Measurements from ENCODE around the gene RABEPK. TPM values are rescaled to one million over a fixed set of nuclear protein-coding genes. Genes with fewer than 3 reads are reported as not detected.

Gene RABEPK
- total RNA-seq, 6 experiments from 2014 or later = 9.4 to 27.4 (median 21.5) TPM

- H3K4me3 ChIP-seq = no peak overlapping the region
- peaks cover 0 to 29% (median 7%) of the 10 kb centered on the region in 4 donors for H3K4me1 ChIP-seq
- H3K27ac ChIP-seq = no peak overlapping the region
- no peaks in the 10 kb centered on the region for H3K27me3 ChIP-seq
- WGBS (ENCODE audit: insufficient coverage, low coverage, low lambda C conversion rate, missing lambda C conversion rate) = 38% methylated on average over 2 of the region's 2 CpGs
- H3K36me3 ChIP-seq = no peaks in the 10 kb centered on the region
- no peak for DNase-seq
- ATAC-seq = peak in 1 of 4 donors; percentile 39
- no peaks in the 10 kb centered on the region for H3K9me3 ChIP-seq
- intact Hi-C loops (cut with DNase I) = no loop called here
- TF ChIP-seq, protein P1, sequence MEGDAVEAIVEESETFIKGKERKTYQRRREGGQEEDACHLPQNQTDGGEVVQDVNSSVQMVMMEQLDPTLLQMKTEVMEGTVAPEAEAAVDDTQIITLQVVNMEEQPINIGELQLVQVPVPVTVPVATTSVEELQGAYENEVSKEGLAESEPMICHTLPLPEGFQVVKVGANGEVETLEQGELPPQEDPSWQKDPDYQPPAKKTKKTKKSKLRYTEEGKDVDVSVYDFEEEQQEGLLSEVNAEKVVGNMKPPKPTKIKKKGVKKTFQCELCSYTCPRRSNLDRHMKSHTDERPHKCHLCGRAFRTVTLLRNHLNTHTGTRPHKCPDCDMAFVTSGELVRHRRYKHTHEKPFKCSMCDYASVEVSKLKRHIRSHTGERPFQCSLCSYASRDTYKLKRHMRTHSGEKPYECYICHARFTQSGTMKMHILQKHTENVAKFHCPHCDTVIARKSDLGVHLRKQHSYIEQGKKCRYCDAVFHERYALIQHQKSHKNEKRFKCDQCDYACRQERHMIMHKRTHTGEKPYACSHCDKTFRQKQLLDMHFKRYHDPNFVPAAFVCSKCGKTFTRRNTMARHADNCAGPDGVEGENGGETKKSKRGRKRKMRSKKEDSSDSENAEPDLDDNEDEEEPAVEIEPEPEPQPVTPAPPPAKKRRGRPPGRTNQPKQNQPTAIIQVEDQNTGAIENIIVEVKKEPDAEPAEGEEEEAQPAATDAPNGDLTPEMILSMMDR (IDR thresholded peaks at IDR 0.05) = no peak
- no peak for TF ChIP-seq POLR2A (IDR thresholded peaks at IDR 0.05)
These were observed 17.3 kb upstream of the RABEPK start for GRCh38 chr9:125183054-125183453.

DNA sequence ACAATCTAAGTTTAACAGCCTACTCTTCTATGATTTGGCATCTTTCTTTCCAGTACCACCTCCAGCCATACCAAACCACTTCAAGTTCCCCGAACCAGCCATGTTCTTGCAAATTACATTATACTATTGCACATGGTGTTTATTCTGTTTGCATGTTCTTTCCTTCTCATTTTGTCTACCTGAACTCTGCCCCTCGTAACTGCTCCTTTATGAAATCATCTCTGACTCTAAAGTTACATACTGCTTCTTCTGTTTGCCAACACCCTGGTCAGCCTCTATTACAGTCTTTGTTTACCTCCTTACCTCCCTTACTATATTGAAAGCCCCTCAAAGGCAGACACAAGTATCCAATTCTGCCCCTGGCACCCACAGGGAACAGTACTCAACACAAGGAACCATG, 16.8 kb upstream of the RABEPK start:
- DNase-seq (no peak), ATAC-seq (no peak)
- Histone ChIP-seq H3K36me3 (no peaks in the 10 kb centered on the region), H3K27ac (no peak overlapping the region), H3K4me3 (no peak overlapping the region), H3K27me3 (no peaks in the 10 kb centered on the region), H3K4me1 (peaks cover 0 to 34% (median 10%) of the 10 kb centered on the region in 4 donors), H3K9me3 (no peaks in the 10 kb centered on the region)
- WGBS (ENCODE audit: insufficient coverage, low coverage, low lambda C conversion rate, missing lambda C conversion rate) = 79% methylated on average over 2 of the region's 2 CpGs
- TF ChIP-seq, protein P1 (IDR thresholded peaks at IDR 0.05) = no peak
- no peak for TF ChIP-seq POLR2A (IDR thresholded peaks at IDR 0.05)
- intact Hi-C loops (cut with DNase I) = no loop called here

- Histone ChIP-seq H3K9me3 (no peaks in the 10 kb centered on the region), H3K27ac (peak overlapping the region; percentile 52 to 86 (median 84)), H3K4me3 (peak overlapping the region; percentile 97 to 100 (median 99)), H3K36me3 (no peaks in the 10 kb centered on the region), H3K4me1 (peaks cover 0 to 32% (median 5%) of the 10 kb centered on the region in 4 donors), H3K27me3 (no peaks in the 10 kb centered on the region)
- intact Hi-C loops (cut with DNase I) = no loop called here
- DNase-seq (peak in 2 of 3 donors; percentile 45 to 61), ATAC-seq (peak; percentile 3 to 14 (median 12))
- WGBS (ENCODE audit: insufficient coverage, low coverage, low lambda C conversion rate, missing lambda C conversion rate) = 0% methylated on average over 3 of the region's 26 CpGs
- no peak for TF ChIP-seq POLR2A (IDR thresholded peaks at IDR 0.05)
- TF ChIP-seq, protein P1 (IDR thresholded peaks at IDR 0.05) = no peak
These were observed 11.4 kb upstream of the RABEPK start for GRCh38 chr9:125189011-125189360.

GRCh38 chr9:125189361-125190289, 10.7 kb upstream of the RABEPK start, which contains the start of gene PPP6C:
PPP6C (minus strand) TSS chr9:125189803; CDS start chr9:125189718, 85 bp downstream.
- DNase-seq (peak; percentile 98 to 99 (median 98)), ATAC-seq (peak; percentile 99 to 100 (median 99))
- intact Hi-C loops (cut with DNase I) = no loop called here
- Histone ChIP-seq H3K27me3 (no peaks in the 10 kb centered on the region), H3K9me3 (no peaks in the 10 kb centered on the region), H3K4me3 (peak within 1 kb of the TSS; percentile 97 to 100 (median 99)), H3K36me3 (no peaks in the 10 kb centered on the region), H3K4me1 (peaks cover 0 to 26% (median 4%) of the 10 kb centered on the region in 4 donors), H3K27ac (peak within 1 kb of the TSS; percentile 52 to 86 (median 84))
- WGBS (ENCODE audit: insufficient coverage, low coverage, low lambda C conversion rate, missing lambda C conversion rate) = 0% methylated on average over 8 of the region's 82 CpGs
- TF ChIP-seq, protein P1 (IDR thresholded peaks at IDR 0.05) = peak; percentile 64 to 73 (median 70)
- TF ChIP-seq POLR2A (IDR thresholded peaks at IDR 0.05) = peak; percentile 80
